Measurements from ENCODE around the gene HDDC3. TPM values are rescaled to one million over a fixed set of nuclear protein-coding genes. Genes with fewer than 3 reads are reported as not detected.

The HDDC3 gene
- total RNA-seq, 1 experiment from 2014 or later, result 21.6 TPM

DNA sequence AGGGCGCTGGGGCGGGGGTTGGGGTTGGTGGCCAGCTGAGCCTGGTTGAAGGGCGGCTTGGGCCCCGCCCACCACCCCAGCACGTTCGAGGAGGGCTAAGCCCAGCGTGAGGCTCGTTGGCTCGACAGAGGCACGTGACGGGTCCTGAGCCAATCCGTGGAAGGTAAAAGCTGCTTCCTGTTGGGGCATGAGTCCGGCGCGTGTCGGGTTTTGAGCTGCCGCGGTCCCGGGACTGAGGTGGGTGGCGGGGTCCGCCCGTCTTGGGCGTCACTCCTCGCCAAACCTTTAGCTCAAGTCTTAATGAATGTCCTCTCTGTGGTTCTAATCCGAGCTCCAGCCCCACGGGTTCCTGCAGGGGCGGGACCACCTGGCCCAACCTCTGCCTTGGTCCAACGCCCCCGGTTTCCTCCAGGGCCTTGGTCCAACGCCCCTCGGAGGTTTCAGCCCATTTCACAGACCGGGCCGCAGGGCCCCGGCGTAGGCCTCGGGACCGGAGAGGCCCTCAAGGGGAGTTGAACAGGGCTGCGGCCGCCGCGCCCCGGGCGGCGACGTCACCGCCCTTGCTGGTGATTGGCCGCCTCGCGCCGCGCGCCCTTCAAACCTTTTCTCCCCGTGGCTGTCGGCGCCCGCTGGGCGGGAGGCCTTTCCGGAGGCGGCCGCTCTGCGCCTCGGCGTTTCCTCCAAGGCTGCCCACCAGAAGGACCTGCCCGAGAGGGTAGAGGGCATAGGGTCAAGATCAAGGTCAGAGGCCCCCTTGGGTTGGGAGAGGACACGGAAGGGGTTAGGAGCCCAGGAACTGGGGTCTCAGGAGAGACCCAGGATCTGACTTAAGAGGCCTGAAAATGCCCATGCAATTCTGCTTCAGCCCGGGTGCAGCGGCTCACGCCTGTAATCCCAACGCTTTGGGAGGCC is 22.6 kb upstream of the HDDC3 start, which contains the start of gene RCCD1:
TSS of gene RCCD1 (plus strand) at position 173 of the 912 bp plus-strand sequence. CDS start 1,851 bp downstream, outside the sequence.
- POLR2A ChIA-PET, result interaction anchor here (0.5 to 2.1 kb wide), 13 partner anchors 12 to 1935 kb away, joined by 3 to 24 read pairs (median 4); partner anchors contain the start of genes BLM, HDDC3 and UNC45A
- Histone ChIP-seq H3K4me3 (ENCODE audit: low read depth, low read length) (peak within 1 kb of the TSS; percentile 99), H3K4me1 (peaks cover 4% of the 10 kb centered on the region), H3K27me3 (replicated peaks; ENCODE audit: control insufficient read depth, insufficient read depth, low read length) (no peaks in the 10 kb centered on the region), H3K9me3 (no peaks in the 10 kb centered on the region), H3K36me3 (ENCODE audit: control insufficient read depth, insufficient read depth, low read length) (peaks cover 1% of the 10 kb centered on the region)
- TF ChIP-seq, protein P1, sequence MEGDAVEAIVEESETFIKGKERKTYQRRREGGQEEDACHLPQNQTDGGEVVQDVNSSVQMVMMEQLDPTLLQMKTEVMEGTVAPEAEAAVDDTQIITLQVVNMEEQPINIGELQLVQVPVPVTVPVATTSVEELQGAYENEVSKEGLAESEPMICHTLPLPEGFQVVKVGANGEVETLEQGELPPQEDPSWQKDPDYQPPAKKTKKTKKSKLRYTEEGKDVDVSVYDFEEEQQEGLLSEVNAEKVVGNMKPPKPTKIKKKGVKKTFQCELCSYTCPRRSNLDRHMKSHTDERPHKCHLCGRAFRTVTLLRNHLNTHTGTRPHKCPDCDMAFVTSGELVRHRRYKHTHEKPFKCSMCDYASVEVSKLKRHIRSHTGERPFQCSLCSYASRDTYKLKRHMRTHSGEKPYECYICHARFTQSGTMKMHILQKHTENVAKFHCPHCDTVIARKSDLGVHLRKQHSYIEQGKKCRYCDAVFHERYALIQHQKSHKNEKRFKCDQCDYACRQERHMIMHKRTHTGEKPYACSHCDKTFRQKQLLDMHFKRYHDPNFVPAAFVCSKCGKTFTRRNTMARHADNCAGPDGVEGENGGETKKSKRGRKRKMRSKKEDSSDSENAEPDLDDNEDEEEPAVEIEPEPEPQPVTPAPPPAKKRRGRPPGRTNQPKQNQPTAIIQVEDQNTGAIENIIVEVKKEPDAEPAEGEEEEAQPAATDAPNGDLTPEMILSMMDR (IDR thresholded peaks at IDR 0.05; ENCODE audit: insufficient read depth in 1 of 2, low read depth in 1 of 2, low read length in 1 of 2, severe bottlenecking in 1 of 2, unreplicated experiment in 1 of 2), result no peak
- BruUV-seq (replicated peaks), result no TSS peak
- H3K27ac Mint-ChIP-seq (ENCODE audit: unreplicated experiment), result peak within 1 kb of the TSS; percentile 87
- no peaks in the 10 kb centered on the region for H3K27me3 Mint-ChIP-seq (ENCODE audit: insufficient read depth, unreplicated experiment)
- H3K36me3 Mint-ChIP-seq (ENCODE audit: insufficient read depth, unreplicated experiment), result peaks cover 55% of the 10 kb centered on the region
- peaks cover 9% of the 10 kb centered on the region for H3K4me1 Mint-ChIP-seq (ENCODE audit: low read depth, unreplicated experiment)
- DNase-seq, result peak; percentile 96 to 97
- H3K9me3 Mint-ChIP-seq (ENCODE audit: unreplicated experiment), result no peaks in the 10 kb centered on the region
- peak within 1 kb of the TSS; percentile 76 for H3K4me3 Mint-ChIP-seq (ENCODE audit: unreplicated experiment)
- intact Hi-C loops (cut with micrococcal nuclease; ENCODE audit: unreplicated experiment), result loop anchor here (2.0 to 5.0 kb wide), 2 partner anchors 20 to 37 kb away; partner anchors contain the start of genes PRC1 and UNC45A
- CTCF ChIA-PET, result interaction anchor here (0.6 to 2.5 kb wide), 7 partner anchors 20 to 317 kb away, joined by 3 to 12 read pairs (median 3); partner anchors contain the start of genes HDDC3 and UNC45A

DNA sequence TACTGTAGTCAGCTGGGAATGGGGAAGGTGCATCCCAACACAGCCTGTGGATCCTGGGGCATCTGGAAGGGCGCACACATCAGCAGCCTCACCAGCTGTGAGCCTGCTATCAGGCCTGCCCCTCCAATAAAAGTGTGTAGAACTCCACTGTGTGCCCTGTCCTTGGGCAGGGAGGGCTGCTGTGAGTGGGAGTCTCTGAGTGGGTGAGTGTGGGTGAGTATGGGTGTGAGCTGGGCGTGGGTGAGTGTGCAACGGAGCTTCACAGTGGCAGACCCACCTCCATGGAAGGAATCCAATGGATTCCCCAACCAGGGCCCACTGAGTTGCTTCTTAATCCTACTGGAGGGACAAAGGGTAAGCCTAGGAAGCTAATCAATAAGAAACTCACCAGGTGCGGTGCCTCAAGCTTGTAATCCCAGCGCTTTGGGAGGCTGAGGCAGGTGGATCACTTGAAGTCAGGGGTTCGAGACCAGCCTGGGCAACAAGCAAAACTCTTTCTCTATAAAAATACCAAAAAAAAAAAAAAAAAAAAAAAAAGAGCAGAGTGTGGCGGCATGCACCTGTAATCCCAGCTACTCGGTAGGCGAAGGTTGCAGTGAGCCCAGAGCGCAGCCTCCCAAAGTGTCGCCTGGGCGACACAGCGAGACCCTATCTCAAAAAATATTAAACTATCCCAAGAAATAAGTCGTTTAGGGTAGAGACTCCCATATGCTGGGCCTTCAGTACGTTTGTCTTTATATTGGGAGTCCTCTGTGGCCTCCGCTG is 21.8 kb upstream of the HDDC3 start:
- H3K27me3 ChIP-seq (replicated peaks; ENCODE audit: control insufficient read depth, insufficient read depth, low read length), result no peaks in the 10 kb centered on the region
- intact Hi-C loops (cut with micrococcal nuclease; ENCODE audit: unreplicated experiment), result loop anchor here (2.0 kb wide), 1 partner anchor 19 kb away; the partner anchor contains the start of gene UNC45A
- no peaks in the 10 kb centered on the region for H3K9me3 ChIP-seq
- peaks cover 4% of the 10 kb centered on the region for H3K4me1 ChIP-seq
- H3K4me3 ChIP-seq (ENCODE audit: low read depth, low read length), result peak overlapping the region; percentile 12; the same call in 1 of the 2 replicates
- Mint-ChIP-seq H3K27ac (ENCODE audit: unreplicated experiment) (peak overlapping the region; percentile 87), H3K4me1 (ENCODE audit: low read depth, unreplicated experiment) (peaks cover 9% of the 10 kb centered on the region), H3K27me3 (ENCODE audit: insufficient read depth, unreplicated experiment) (no peaks in the 10 kb centered on the region), H3K36me3 (ENCODE audit: insufficient read depth, unreplicated experiment) (peaks cover 54% of the 10 kb centered on the region), H3K9me3 (ENCODE audit: unreplicated experiment) (no peaks in the 10 kb centered on the region), H3K4me3 (ENCODE audit: unreplicated experiment) (peak overlapping the region; percentile 76)
- POLR2A ChIA-PET, result interaction anchor here (0.6 to 2.1 kb wide), 9 partner anchors 11 to 237 kb away, joined by 3 to 24 read pairs (median 5); partner anchors contain the start of genes BLM, HDDC3 and UNC45A
- DNase-seq, result no peak
- BruUV-seq (replicated peaks), result TSS peak; percentile 75
- TF ChIP-seq, protein P1 (IDR thresholded peaks at IDR 0.05; ENCODE audit: insufficient read depth in 1 of 2, low read depth in 1 of 2, low read length in 1 of 2, severe bottlenecking in 1 of 2, unreplicated experiment in 1 of 2), result no peak
- peaks cover 1% of the 10 kb centered on the region for H3K36me3 ChIP-seq (ENCODE audit: control insufficient read depth, insufficient read depth, low read length)
- CTCF ChIA-PET, result interaction anchor here (0.6 to 2.5 kb wide), 5 partner anchors 19 to 146 kb away, joined by 3 to 12 read pairs (median 7); partner anchors contain the start of genes HDDC3 and UNC45A
